ENCODE data around the gene CPS1.

CPS1 gene

DNA sequence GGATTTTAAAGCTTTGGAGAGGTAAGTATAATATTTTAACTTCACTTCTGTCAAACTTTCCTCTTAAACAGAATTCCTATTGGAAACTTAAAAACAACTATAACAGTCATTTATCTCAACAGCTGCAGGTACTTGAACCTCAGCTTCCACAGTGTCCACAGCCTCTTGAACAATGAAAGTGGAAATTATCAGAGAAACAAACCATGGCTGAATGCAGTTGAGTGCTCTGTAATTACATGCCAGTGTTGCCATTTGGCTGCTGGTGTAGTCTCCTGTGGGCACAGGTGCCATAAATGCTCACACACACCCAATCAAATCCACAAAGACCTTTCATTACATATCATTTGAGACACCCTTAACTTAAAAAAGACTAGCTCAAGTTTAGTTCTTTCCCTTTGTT lies 125.1 kb downstream of the CPS1 start:
- no peak for DNase-seq (ENCODE audit: low spot score)

DNA sequence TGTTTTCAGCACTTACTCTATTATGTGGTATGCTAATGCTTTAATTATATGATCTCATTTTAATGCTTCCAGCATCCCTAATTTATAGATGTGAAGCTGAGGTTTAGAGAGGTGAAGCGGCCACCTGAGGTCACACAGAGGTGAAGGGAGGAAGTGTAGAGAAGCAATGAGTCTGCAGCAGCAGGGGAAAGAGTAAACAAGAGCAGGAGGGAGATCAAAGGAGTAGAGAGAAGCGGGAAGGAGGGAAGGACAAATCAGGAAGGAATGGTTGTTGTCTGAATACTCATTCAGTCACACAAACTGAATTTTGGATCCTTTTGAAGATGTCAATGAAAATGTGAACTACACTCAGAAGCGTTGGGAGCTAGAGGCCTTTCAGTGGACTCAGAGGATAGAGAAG lies 130.0 kb downstream of the CPS1 start:
- no peak for DNase-seq (ENCODE audit: low spot score)

- DNase-seq (ENCODE audit: low spot score), result no peak
Measured at GRCh38 chr2:210687786-210688470, 131.5 kb downstream of the CPS1 start.

DNA sequence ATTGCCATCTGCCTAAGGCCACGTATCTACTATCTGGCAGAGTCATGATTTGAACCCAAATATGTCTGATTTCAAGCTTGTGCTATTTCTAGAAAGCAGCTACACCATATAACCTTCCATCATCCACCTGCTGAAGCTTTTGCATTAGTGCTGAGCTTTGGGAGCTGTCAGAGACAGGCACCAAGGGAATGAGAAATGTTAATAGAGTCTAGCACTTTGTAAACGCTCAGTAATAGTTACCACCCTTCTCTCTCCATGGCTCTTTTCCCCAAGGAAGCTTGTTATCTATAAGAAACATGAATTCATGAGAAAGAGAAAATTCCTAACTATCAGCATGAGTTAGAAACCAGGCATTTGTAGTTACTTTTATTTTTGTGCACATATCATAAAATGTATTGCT lies 151.5 kb downstream of the CPS1 start:
- DNase-seq (ENCODE audit: low spot score), result no peak

DNA sequence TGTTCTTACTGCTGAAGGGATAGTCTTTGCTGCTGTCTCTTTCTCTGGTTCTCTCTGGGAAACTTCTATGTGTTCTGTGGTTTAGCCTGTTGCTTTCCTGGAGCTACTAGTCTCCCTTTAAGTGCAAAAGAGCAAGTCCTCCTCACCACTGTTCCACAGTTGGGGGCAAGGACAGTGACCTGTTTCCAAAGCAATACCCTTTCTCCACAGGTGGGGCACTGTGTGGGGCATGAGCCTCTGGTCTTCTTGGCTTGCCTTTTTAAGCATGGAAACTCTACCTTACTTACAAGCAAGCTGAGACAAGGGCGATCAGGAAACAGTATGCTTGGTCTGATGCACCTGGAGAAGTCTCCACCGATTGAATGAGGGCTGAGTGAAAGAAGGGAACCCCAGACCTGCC lies 156.7 kb downstream of the CPS1 start:
- no peak for DNase-seq (ENCODE audit: low spot score)

- no peak for DNase-seq (ENCODE audit: low spot score)
Measured at GRCh38 chr2:210715560-210716082, 159.2 kb downstream of the CPS1 start.

GRCh38 chr2:210718503-210718902 lies 162.1 kb downstream of the CPS1 start:
- no peak for DNase-seq (ENCODE audit: low spot score)

DNA sequence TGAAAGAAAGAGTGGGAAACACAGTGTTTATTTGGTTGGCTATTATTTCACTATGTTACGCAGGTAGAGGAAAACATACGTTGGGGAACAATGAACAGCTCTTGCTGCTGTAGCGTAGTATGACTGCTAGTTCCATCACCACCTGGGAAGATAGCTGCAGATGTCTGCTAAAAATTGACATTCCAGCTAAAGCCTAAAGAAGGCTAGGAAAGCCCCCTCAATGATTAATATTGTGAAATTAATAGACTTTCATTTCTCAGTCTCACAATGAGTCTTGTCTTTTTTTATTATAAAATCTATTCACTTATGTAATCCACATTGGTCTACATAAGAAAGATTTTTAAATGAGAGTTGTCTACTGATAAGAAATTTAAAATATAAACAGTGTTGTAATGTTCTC lies 165.7 kb downstream of the CPS1 start:
- DNase-seq (ENCODE audit: low spot score), result no peak

GRCh38 chr2:210727549-210727948 lies 171.2 kb downstream of the CPS1 start:
- no peak for DNase-seq (ENCODE audit: low spot score)
